Adrenal gland (tissue), 5 donors: ENCODE data around the gene DMBX1.

ENCODE experiments used
- POLR2A ChIP-seq, 2 donors: fragments of 450-650 bp; IDR thresholded peaks; one replicate each; pipeline ENCODE4 v1.6.1; 2017; ENCODE audit warnings: antibody characterized with exemption in 2 of 2, mild to moderate bottlenecking in 2 of 2, moderate library complexity in 1 of 2
- TF ChIP-seq, protein P1 (sequence below), 6 experiments: fragments of 450-650 bp in 4 of 6; fragments of 200-600 bp in 2 of 6; sonication (generic) in 1 of 6; IDR thresholded peaks; 1 replicate in 5 of 6; 2 replicates in 1 of 6; pipeline versions ENCODE4 v1.5.1 to v1.8.0; 2016 to 2021; ENCODE audit warnings: antibody characterized with exemption in 6 of 6, mild to moderate bottlenecking in 2 of 6, moderate library complexity in 1 of 6
- donor health status: DM: no; HTN: no; CAD: no.

DNA sequence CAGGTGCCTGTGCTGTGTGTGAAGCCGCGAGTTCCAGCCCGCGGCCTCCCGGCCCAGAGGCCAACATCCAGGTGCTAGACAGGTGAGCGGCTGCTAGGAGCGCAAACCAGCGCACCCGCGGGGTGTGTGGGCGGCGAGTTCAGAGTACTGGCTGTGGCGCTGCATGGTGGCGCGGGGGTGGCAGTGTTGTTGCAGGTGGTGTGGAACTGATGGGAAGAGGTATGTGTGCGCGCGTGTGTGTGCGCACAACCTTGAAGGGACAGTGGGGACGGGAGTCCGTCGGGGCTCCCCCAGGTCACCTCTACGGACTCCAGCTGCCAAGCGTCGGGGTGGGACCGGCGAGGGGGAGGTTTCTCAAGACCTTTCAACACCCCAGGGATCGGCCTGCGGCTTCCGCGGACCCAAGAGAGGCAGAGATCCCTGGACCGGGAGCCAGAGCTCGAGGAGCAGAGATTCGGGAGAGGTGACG, 433 bp upstream of the DMBX1 start:
- TF ChIP-seq POLR2A (IDR thresholded peaks at IDR 0.05) = no peak
- TF ChIP-seq, protein P1, sequence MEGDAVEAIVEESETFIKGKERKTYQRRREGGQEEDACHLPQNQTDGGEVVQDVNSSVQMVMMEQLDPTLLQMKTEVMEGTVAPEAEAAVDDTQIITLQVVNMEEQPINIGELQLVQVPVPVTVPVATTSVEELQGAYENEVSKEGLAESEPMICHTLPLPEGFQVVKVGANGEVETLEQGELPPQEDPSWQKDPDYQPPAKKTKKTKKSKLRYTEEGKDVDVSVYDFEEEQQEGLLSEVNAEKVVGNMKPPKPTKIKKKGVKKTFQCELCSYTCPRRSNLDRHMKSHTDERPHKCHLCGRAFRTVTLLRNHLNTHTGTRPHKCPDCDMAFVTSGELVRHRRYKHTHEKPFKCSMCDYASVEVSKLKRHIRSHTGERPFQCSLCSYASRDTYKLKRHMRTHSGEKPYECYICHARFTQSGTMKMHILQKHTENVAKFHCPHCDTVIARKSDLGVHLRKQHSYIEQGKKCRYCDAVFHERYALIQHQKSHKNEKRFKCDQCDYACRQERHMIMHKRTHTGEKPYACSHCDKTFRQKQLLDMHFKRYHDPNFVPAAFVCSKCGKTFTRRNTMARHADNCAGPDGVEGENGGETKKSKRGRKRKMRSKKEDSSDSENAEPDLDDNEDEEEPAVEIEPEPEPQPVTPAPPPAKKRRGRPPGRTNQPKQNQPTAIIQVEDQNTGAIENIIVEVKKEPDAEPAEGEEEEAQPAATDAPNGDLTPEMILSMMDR (IDR thresholded peaks at IDR 0.05) = no peak
